ENCODE data around the gene OR10H3. TPM values are rescaled to one million over a fixed set of nuclear protein-coding genes. Genes with fewer than 3 reads are reported as not detected.
A peak's percentile ranks its signal among the peaks of the same experiment; 100 is the strongest.
"Not testable (repeated sequence)": the region's sequence is repeated elsewhere in the genome, so short reads cannot be mapped to it uniquely, and the experiment has no call there.

The OR10H3 gene
- total RNA-seq, 1 donor from 2014 or later = not detected

DNA sequence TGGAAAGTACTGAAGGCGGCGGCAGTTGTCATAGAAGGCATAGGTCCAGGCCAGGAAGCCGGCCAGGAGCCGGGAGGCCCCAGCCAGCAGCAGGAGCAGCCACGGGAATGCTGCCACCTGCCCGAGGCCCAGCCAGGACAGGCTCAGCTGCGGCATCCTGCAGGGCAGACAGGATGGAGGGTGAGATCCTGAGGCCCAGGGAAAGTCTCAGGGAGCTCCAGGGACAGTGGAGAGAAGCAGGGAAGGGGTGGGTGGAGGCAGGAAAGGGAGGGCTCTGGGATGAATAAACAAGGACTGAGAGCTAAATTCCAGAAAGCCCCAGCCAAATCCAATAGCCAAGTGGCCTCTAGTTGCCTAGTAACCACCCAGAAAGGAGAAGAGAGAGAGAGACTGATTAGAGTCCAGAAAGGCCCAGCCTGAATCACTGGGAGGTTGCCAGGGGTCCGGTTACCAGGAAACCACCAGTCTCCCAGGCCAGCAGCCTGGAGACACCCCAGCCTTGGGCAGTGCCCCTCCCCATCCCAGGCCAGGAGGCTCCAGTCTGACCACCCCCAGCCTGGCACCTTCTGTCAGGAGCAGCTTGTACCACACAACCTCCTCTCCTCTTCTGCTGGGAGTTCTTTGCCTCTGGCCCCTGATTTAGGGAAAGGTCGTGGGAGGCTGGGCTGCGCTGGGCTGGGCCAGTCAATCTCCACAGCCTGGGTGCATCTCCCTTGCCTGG is 42.1 kb downstream of the OR10H3 start:
- DNase-seq = peak; percentile 2

- no peak for DNase-seq
These were observed 43.0 kb downstream of the OR10H3 start for GRCh38 chr19:15780610-15781418.

DNA sequence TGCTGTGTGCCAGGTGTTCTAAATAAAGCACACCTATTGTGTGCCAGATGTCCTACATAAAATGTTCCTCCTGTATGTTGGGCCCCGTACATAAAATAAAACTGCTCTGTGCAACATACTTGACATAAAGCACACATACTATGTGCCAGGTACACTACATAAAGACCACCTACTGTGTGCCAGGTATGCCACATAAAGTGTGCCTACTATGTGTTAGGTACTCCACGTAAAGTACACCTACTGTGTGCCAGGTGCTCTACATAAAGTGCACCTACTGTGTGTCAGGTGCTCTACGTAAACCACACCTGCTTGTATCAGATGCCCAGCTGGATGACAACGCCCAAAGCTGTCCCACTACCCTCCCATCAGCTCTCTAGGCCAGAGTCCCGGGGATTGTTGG is 43.9 kb downstream of the OR10H3 start:
- no peak for DNase-seq

DNA sequence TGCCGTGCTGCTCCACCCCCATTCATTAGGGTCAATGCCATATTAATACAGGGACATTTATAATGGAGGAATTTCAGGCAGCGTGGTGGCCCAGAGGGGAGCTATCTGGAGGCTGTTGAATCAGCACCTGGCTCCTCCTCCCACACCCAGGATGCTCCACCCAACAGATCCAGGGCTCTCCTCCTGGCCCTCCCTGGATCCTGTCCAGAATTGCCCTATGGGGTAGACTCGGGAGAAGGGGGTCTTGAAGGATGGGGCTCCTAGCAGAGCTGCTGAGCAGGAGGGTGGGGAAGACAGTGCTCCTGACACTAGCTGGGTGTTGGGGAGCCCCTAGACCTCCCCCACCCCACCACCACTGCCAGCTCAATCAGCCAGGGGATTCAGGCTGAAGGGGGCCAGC is 44.4 kb downstream of the OR10H3 start:
- DNase-seq = no peak

GRCh38 chr19:15782896-15783295 is 45.1 kb downstream of the OR10H3 start:
- DNase-seq = not testable (repeated sequence)

GRCh38 chr19:15787611-15788155 is 49.9 kb downstream of the OR10H3 start, which contains the start of gene OR10H5:
Gene OR10H5, plus strand, starts transcription at chr19:15787661. Its CDS starts 6,388 bp downstream, at chr19:15794049.
- no peak for DNase-seq

DNA sequence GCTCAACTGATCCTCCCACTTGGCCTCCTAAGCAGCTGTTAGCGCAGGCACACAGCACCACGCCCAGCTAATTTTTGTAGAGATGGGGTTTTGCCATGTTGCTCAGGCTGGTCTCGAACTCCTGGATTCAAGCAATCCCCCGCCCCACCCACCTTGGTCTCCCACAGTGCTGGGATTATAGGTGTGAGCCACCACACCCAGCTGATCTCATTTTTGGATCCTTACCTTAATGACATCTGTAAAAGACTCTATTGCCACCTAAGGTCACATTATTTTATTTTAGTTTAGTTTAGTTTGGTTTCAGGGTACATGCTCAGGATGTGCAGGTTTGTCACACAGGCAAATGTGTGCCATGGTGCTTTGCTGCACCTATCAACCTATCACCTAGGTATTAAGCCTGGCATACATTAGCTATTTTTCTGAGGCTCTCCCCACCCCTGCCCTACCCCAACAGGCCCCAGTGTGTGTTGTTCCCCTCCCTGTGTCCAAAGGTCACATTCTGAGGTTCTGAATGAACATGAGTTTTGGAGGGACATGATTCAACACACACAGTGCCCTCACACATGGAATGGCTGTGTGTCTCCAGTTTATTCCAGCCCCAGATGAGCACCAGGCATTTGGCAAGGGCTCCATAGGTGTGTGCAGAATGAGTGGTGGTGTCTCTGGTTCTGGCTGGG is 50.9 kb downstream of the OR10H3 start:
- DNase-seq = no peak

DNA sequence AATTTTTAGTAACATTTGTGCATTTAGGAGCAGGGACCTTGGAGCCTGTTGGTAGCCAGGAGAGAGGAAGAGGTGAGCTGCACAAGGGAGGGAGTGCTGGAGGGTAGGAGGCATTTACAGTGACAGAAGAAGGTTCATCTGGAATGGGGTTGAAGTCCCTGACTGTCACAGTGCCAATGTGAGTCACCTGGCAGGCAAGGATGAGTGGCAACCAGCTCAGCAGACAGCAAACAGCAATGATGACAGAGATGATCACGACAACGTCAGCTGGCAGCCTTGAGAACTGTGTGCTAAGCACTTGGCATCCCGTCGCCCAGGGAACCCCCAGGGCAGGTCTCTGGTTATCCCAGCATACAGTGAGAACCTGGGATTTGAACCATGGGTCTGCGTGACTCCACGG is 52.3 kb downstream of the OR10H3 start:
- no peak for DNase-seq

Other genes with a start within 250 kb of the OR10H3 start
- not detected in 2 replicates for gene CYP4F22, start 229.5 kb upstream of the OR10H3 start, total RNA-seq
- not detected in 2 replicates for gene CYP4F8, start 122.8 kb upstream of the OR10H3 start, total RNA-seq
- not detected in 2 replicates for gene CYP4F3, start 97.1 kb upstream of the OR10H3 start, total RNA-seq
- gene CYP4F12, start 64.9 kb upstream of the OR10H3 start, total RNA-seq = not detected in 2 replicates
- gene OR10H2, start 10.0 kb upstream of the OR10H3 start, total RNA-seq = not detected in 2 replicates
- not detected in 2 replicates for gene OR10H5, start 49.7 kb downstream of the OR10H3 start, total RNA-seq
- not detected in 2 replicates for gene OR10H1, start 77.7 kb downstream of the OR10H3 start, total RNA-seq
- not detected in 2 replicates for gene CYP4F2, start 160.1 kb downstream of the OR10H3 start, total RNA-seq
- gene CYP4F11, start 196.5 kb downstream of the OR10H3 start, total RNA-seq = not detected in 2 replicates
- gene OR10H4, start 211.0 kb downstream of the OR10H3 start, total RNA-seq = not detected in 2 replicates